K562 (cell line): Measurements from ENCODE around the gene SYT8. TPM values are rescaled to one million over a fixed set of nuclear protein-coding genes. Genes with fewer than 3 reads are reported as not detected.
A peak's percentile ranks its signal among the peaks of the same experiment; 100 is the strongest.

Experiments used
- ARID2 ChIP-seq: fragments of 450-650 bp; IDR thresholded peaks from 2 replicates; pipeline ENCODE4 v1.6.1; 2017; ENCODE audit warnings: antibody characterized with exemption, mild to moderate bottlenecking
- COPS2 ChIP-seq: fragments of 450-650 bp; conservative IDR thresholded peaks from 2 replicates; pipeline ENCODE4 v1.6.1; 2016; ENCODE audit warnings: mild to moderate bottlenecking, moderate library complexity
- MAX ChIP-seq: sonication (generic); formaldehyde crosslinking; IDR thresholded peaks from 2 replicates; pipeline ENCODE4 v1.9.0; 2022; ENCODE audit warnings: mild to moderate bottlenecking, missing genetic modification reagents
- PCBP1 ChIP-seq: fragments of 200-400 bp; formaldehyde crosslinking; IDR thresholded peaks from 2 replicates; pipeline ENCODE4 v1.6.1; 2018; ENCODE audit warnings: mild to moderate bottlenecking, low read depth, low read length; ENCODE audit not compliant: poor library complexity, severe bottlenecking
- POLR2AphosphoS5 ChIP-seq: IDR thresholded peaks from 2 replicates; pipeline ENCODE4 v1.6.1; 2011; ENCODE audit warnings: mild to moderate bottlenecking, low read depth, low read length, moderate library complexity; ENCODE audit not compliant: control insufficient read depth, insufficient read depth
- RAD21 ChIP-seq, 2 experiments: fragments of 250-450 bp in 1 of 2; fragments of 450-650 bp in 1 of 2; sonication (Bioruptor Pico) in 1 of 2; formaldehyde crosslinking in 1 of 2; IDR thresholded peaks in 1 of 2; conservative IDR thresholded peaks in 1 of 2; 2 replicates each; pipeline versions ENCODE4 v1.4.0 to v1.8.0; 2020 to 2022; ENCODE audit warnings: mild to moderate bottlenecking in 2 of 2, moderate library complexity in 1 of 2
- ZBTB7A ChIP-seq: IDR thresholded peaks from 2 replicates; pipeline ENCODE4 v1.6.1; 2011; ENCODE audit warnings: low read depth, mild to moderate bottlenecking, low read length, moderate library complexity, borderline replicate concordance; ENCODE audit not compliant: control insufficient read depth
- polyA plus RNA-seq, 8 experiments: library from polyadenylated mRNA; depleted of rRNA in 4 of 8; stranded (reverse) in 5 of 8; unstranded in 3 of 8; fragments of >200 nt; fragmentation: Nextera tagmentation in 2 of 8; fragmentation: Illumina TruSeq in 1 of 8; extraction: Ambion mirVana in 2 of 8; extraction: Trizol in 1 of 8; gene quantifications; 2 replicates each; pipeline versions ENCODE4 v1.2.1 to v1.2.3, GENCODE V29; 2011 to 2014; ENCODE audit warnings: inconsistent platforms in 1 of 8, missing spikeins in 1 of 8
- total RNA-seq, 7 experiments: library from RNA; depleted of rRNA in 6 of 7; stranded (reverse); fragments of >200 nt in 6 of 7; fragmentation: Illumina TruSeq in 2 of 7; extraction: Trizol in 2 of 7; gene quantifications; 2 replicates each; pipeline versions ENCODE4 v1.2.1 to v1.2.3, GENCODE V29; 2011 to 2021; ENCODE audit warnings: low replicate concordance in 1 of 7
- TF ChIP-seq, protein P1 (sequence below), 2 experiments: fragments of 450-650 bp; formaldehyde crosslinking in 1 of 2; IDR thresholded peaks; 2 replicates each; pipeline versions ENCODE4 v1.4.0 to v1.6.1; 2014 to 2020; ENCODE audit warnings: mild to moderate bottlenecking in 2 of 2, borderline replicate concordance in 1 of 2, low read depth in 1 of 2
- TF ChIP-seq, protein P2 (sequence below), 3 experiments: IDR thresholded peaks in 2 of 3; conservative IDR thresholded peaks in 1 of 3; 2 replicates each; pipeline ENCODE4 v1.5.1; 2011 to 2012; ENCODE audit warnings: low read length in 3 of 3, mild to moderate bottlenecking in 3 of 3, control low read depth in 2 of 3, improper control_type of control experiment in 1 of 3, inconsistent platforms in 1 of 3, low read depth in 1 of 3, mixed read lengths in 1 of 3, moderate library complexity in 1 of 3; ENCODE audit not compliant: insufficient read depth in 2 of 3
- TF ChIP-seq, protein P3 (sequence below): fragments of 200-800 bp; sonication (Bioruptor generic); IDR thresholded peaks from 2 replicates; pipeline ENCODE4 v1.6.1; 2017; ENCODE audit warnings: missing genetic modification characterization, missing compliant biosample characterization

The SYT8 gene
- total and polyA plus RNA-seq, 9 of the 15 experiments (the other 6 are each of a cell fraction or from before 2014, with no cell fraction given), result not detected

DNA sequence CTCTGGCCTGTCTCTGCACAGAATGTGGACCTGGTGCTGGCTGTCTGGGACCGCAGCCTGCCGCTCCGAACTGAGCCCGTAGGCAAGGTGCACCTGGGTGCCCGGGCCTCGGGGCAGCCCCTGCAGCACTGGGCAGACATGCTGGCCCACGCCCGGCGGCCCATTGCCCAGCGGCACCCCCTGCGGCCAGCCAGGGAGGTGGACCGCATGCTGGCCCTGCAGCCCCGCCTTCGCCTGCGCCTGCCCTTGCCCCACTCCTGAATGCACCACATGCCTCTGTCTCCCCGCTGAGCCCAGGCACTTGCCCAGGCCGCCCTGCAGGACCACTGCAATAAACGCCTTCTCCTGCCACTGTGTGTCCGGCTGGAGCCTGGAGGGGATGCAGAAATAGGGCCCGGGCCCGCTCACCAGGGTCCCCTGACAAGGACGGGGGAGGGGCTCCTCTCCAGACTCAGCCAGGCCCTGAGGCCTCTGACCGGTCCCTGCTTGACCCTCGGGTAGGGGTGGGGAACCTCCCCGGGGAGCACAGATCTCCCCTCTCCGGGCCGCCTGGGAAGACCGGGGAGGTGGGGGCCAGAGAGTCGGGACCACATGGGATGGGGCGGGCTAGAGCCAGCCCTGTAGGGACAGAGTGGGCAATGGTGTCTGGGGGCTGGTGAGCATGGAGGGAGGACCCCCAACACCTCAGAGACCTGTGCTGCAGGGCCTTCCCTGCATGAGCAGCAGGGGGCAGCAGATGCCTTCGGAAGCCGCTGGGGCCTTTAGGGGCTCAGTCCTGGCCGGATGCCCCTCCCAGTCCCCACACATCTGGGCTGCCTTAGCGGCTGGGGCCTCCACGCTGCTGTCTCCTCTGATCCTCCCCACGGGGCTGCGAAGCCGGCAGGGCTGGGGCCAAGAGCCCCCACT is 2.6 kb downstream of the SYT8 start (continued):
- TF ChIP-seq ZBTB7A (peak; percentile 70), RAD21 (CRISPR knock-in tag; conservative IDR thresholded peaks at IDR 0.05 in 1 of 2, IDR thresholded peaks at IDR 0.05 in 1 of 2) (peak; percentile 71 to 94), MAX (CRISPR knock-in tag) (peak; percentile 22; the same call in 1 of the 2 replicates), POLR2AphosphoS5 (no peak), COPS2 (no peak), ARID2 (peak; percentile 64; the same call in 1 of the 2 replicates), PCBP1 (peak; percentile 29)
- TF ChIP-seq, protein P1, sequence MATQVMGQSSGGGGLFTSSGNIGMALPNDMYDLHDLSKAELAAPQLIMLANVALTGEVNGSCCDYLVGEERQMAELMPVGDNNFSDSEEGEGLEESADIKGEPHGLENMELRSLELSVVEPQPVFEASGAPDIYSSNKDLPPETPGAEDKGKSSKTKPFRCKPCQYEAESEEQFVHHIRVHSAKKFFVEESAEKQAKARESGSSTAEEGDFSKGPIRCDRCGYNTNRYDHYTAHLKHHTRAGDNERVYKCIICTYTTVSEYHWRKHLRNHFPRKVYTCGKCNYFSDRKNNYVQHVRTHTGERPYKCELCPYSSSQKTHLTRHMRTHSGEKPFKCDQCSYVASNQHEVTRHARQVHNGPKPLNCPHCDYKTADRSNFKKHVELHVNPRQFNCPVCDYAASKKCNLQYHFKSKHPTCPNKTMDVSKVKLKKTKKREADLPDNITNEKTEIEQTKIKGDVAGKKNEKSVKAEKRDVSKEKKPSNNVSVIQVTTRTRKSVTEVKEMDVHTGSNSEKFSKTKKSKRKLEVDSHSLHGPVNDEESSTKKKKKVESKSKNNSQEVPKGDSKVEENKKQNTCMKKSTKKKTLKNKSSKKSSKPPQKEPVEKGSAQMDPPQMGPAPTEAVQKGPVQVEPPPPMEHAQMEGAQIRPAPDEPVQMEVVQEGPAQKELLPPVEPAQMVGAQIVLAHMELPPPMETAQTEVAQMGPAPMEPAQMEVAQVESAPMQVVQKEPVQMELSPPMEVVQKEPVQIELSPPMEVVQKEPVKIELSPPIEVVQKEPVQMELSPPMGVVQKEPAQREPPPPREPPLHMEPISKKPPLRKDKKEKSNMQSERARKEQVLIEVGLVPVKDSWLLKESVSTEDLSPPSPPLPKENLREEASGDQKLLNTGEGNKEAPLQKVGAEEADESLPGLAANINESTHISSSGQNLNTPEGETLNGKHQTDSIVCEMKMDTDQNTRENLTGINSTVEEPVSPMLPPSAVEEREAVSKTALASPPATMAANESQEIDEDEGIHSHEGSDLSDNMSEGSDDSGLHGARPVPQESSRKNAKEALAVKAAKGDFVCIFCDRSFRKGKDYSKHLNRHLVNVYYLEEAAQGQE (IDR thresholded peaks at IDR 0.05; ENCODE audit: borderline replicate concordance), result peak; percentile 77
- TF ChIP-seq, protein P1 (CRISPR knock-in tag; IDR thresholded peaks at IDR 0.05; ENCODE audit: low read depth), result no peak
- TF ChIP-seq, protein P2, sequence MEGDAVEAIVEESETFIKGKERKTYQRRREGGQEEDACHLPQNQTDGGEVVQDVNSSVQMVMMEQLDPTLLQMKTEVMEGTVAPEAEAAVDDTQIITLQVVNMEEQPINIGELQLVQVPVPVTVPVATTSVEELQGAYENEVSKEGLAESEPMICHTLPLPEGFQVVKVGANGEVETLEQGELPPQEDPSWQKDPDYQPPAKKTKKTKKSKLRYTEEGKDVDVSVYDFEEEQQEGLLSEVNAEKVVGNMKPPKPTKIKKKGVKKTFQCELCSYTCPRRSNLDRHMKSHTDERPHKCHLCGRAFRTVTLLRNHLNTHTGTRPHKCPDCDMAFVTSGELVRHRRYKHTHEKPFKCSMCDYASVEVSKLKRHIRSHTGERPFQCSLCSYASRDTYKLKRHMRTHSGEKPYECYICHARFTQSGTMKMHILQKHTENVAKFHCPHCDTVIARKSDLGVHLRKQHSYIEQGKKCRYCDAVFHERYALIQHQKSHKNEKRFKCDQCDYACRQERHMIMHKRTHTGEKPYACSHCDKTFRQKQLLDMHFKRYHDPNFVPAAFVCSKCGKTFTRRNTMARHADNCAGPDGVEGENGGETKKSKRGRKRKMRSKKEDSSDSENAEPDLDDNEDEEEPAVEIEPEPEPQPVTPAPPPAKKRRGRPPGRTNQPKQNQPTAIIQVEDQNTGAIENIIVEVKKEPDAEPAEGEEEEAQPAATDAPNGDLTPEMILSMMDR (IDR thresholded peaks at IDR 0.05 in 2 of 3, conservative IDR thresholded peaks at IDR 0.05 in 1 of 3; ENCODE audit: insufficient read depth in 2 of 3, low read depth in 1 of 3, low read length in 3 of 3), result peak; percentile 75 to 90 (median 81)
- TF ChIP-seq, protein P3, sequence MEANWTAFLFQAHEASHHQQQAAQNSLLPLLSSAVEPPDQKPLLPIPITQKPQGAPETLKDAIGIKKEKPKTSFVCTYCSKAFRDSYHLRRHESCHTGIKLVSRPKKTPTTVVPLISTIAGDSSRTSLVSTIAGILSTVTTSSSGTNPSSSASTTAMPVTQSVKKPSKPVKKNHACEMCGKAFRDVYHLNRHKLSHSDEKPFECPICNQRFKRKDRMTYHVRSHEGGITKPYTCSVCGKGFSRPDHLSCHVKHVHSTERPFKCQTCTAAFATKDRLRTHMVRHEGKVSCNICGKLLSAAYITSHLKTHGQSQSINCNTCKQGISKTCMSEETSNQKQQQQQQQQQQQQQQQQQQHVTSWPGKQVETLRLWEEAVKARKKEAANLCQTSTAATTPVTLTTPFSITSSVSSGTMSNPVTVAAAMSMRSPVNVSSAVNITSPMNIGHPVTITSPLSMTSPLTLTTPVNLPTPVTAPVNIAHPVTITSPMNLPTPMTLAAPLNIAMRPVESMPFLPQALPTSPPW (CRISPR knock-in tag), result peak; percentile 53
